ENCODE results near the gene LYRM9.
"Not testable (repeated sequence)": the region's sequence is repeated elsewhere in the genome, so short reads cannot be mapped to it uniquely, and the experiment has no call there.

Gene LYRM9

GRCh38 chr17:27856676-27857432, 36.3 kb downstream of the LYRM9 start:
- no peak overlapping the region for H3K4me3 ChIP-seq (ENCODE audit: low read depth, low read length)
- in situ Hi-C loops (cut with HindIII; ENCODE audit: low sequenced_read_pairs), result no loop called here
- TF ChIP-seq CTCF (IDR thresholded peaks at IDR 0.05; ENCODE audit: low read depth, low read length), result no peak
- DNase-seq (ENCODE audit: low read depth, low spot score), result no peak

GRCh38 chr17:27855454-27855853, 37.7 kb downstream of the LYRM9 start:
- in situ Hi-C loops (cut with HindIII; ENCODE audit: low sequenced_read_pairs), result no loop called here
- H3K4me3 ChIP-seq (ENCODE audit: low read depth, low read length), result no peak overlapping the region
- no peak for DNase-seq (ENCODE audit: low read depth, low spot score)
- TF ChIP-seq CTCF (IDR thresholded peaks at IDR 0.05; ENCODE audit: low read depth, low read length), result no peak

- in situ Hi-C loops (cut with HindIII; ENCODE audit: low sequenced_read_pairs), result no loop called here
- no peak for TF ChIP-seq CTCF (IDR thresholded peaks at IDR 0.05; ENCODE audit: low read depth, low read length)
These were observed 39.0 kb downstream of the LYRM9 start for GRCh38 chr17:27854163-27854562.

GRCh38 chr17:27853091-27853490, 40.1 kb downstream of the LYRM9 start:
- H3K4me3 ChIP-seq (ENCODE audit: low read depth, low read length), result no peak overlapping the region
- no peak for TF ChIP-seq CTCF (IDR thresholded peaks at IDR 0.05; ENCODE audit: low read depth, low read length)
- in situ Hi-C loops (cut with HindIII; ENCODE audit: low sequenced_read_pairs), result no loop called here
- no peak for DNase-seq (ENCODE audit: low read depth, low spot score)

More at GRCh38 chr17:27854163-27854562, 39.0 kb downstream of the LYRM9 start:
- no peak overlapping the region for H3K4me3 ChIP-seq (ENCODE audit: low read depth, low read length)
- no peak for DNase-seq (ENCODE audit: low read depth, low spot score)

- no peak for DNase-seq (ENCODE audit: low read depth, low spot score)
These were observed 43.5 kb downstream of the LYRM9 start for GRCh38 chr17:27849474-27850185.

GRCh38 chr17:27848931-27849330, 44.2 kb downstream of the LYRM9 start:
- in situ Hi-C loops (cut with HindIII; ENCODE audit: low sequenced_read_pairs), result no loop called here
- no peak overlapping the region for H3K4me3 ChIP-seq (ENCODE audit: low read depth, low read length)
- no peak for TF ChIP-seq CTCF (IDR thresholded peaks at IDR 0.05; ENCODE audit: low read depth, low read length)
- DNase-seq (ENCODE audit: low read depth, low spot score), result no peak

More at GRCh38 chr17:27849474-27850185, 43.5 kb downstream of the LYRM9 start:
- no peak for TF ChIP-seq CTCF (IDR thresholded peaks at IDR 0.05; ENCODE audit: low read depth, low read length)
- in situ Hi-C loops (cut with HindIII; ENCODE audit: low sequenced_read_pairs), result no loop called here
- H3K4me3 ChIP-seq (ENCODE audit: low read depth, low read length), result no peak overlapping the region

- H3K4me3 ChIP-seq (ENCODE audit: low read depth, low read length); DNase-seq (ENCODE audit: low read depth, low spot score); in situ Hi-C loops (cut with HindIII; ENCODE audit: low sequenced_read_pairs): not testable (repeated sequence)
These were observed 46.3 kb downstream of the LYRM9 start for GRCh38 chr17:27846808-27847307.

Measured in astrocyte of the spinal cord (primary cell).